ENCODE measurements around the gene NAT10. TPM values are rescaled to one million over a fixed set of nuclear protein-coding genes. Genes with fewer than 3 reads are reported as not detected.
"Not testable (repeated sequence)": the region's sequence is repeated elsewhere in the genome, so short reads cannot be mapped to it uniquely, and the experiment has no call there.

Gene NAT10
- total RNA-seq, 2 experiments from 2014 or later: 129 to 137 TPM

DNA sequence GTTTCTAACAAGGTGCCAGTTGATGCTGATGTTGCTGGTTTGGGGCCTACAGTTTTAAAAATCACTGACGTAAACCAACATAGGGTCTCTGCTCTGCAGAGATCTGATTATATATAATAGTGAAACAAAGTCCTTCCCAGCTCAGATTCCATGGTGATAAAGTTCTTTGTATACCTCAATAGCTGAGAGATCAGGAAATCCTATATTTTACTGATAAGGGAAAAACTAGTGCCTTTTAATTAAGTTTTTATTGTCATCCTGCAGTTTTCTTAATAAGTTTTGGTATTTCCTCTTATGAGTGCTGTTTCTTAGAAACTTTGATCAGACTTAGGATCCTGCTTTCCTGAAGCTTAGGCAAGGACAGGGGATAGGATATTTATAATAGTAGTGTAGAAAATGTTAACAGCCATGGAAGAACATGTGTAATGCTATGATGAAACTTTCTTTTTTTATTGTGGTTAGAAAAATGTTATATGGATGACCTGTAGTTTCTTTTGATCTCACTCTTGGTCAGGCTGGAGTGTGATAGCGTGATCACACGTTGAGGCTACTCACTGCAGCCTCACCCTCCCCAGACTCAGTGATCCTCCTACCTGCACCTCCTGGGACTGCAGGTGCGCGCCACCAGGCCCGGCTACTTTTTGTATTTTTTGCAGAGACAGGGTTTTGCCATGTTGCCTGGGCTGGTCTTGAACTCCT is 39.8 kb upstream of the NAT10 start:
- H3K4me1 Mint-ChIP-seq (ENCODE audit: low read depth): peaks cover 60% of the 10 kb centered on the region
- H3K36me3 Mint-ChIP-seq (ENCODE audit: low read depth): peaks cover 38% of the 10 kb centered on the region
- DNase-seq (peak; percentile 39), ATAC-seq (peak; percentile 90)
- H3K4me3 Mint-ChIP-seq: no peak overlapping the region
- TF ChIP-seq, protein P1, sequence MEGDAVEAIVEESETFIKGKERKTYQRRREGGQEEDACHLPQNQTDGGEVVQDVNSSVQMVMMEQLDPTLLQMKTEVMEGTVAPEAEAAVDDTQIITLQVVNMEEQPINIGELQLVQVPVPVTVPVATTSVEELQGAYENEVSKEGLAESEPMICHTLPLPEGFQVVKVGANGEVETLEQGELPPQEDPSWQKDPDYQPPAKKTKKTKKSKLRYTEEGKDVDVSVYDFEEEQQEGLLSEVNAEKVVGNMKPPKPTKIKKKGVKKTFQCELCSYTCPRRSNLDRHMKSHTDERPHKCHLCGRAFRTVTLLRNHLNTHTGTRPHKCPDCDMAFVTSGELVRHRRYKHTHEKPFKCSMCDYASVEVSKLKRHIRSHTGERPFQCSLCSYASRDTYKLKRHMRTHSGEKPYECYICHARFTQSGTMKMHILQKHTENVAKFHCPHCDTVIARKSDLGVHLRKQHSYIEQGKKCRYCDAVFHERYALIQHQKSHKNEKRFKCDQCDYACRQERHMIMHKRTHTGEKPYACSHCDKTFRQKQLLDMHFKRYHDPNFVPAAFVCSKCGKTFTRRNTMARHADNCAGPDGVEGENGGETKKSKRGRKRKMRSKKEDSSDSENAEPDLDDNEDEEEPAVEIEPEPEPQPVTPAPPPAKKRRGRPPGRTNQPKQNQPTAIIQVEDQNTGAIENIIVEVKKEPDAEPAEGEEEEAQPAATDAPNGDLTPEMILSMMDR (IDR thresholded peaks at IDR 0.05): peak; percentile 40
- ChIA-PET POLR2A (interaction anchor here (1.1 to 1.2 kb wide), 2 partner anchors 12 to 305 kb away, joined by 3 to 4 read pairs; no protein-coding TSS in a partner anchor), CTCF (interaction anchor here (0.7 to 2.4 kb wide), 4 partner anchors 9 to 69 kb away, joined by 3 to 8 read pairs (median 4); no protein-coding TSS in a partner anchor)
- H3K27me3 Mint-ChIP-seq: no peaks in the 10 kb centered on the region
- intact Hi-C loops (cut with micrococcal nuclease): no loop called here
- no peaks in the 10 kb centered on the region for H3K9me3 Mint-ChIP-seq
- peak overlapping the region; percentile 52 for H3K27ac Mint-ChIP-seq

DNA sequence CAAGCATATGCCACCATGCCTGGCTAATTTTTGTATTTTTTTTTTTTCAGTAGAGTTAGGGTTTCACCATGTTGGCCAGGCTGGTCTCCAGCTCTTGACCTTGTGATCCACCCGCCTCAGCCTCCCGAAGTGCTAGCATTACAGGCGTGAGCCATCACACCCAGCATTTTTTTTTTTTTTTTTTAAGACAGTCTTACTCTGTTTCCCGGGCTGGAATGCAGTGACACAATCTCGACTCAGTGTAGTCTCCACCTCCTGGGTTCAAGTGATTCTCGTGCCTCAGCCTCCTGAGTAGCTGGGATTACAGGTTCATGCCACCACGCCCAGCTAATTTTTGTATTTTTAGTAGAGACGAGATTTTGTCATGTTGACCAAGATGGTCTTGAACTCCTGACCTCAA is 38.7 kb upstream of the NAT10 start:
- ATAC-seq; intact Hi-C loops (cut with micrococcal nuclease); H3K27me3 Mint-ChIP-seq; DNase-seq; H3K4me3 Mint-ChIP-seq; H3K9me3 Mint-ChIP-seq: not testable (repeated sequence)
- peaks cover 66% of the 10 kb centered on the region for H3K4me1 Mint-ChIP-seq (ENCODE audit: low read depth)
- CTCF ChIA-PET: interaction anchor here (2.4 kb wide), 1 partner anchor 70 kb away, joined by 8 read pairs; no protein-coding TSS in a partner anchor
- H3K36me3 Mint-ChIP-seq (ENCODE audit: low read depth): peaks cover 39% of the 10 kb centered on the region
- POLR2A ChIA-PET: interaction anchor here (1.2 to 2.3 kb wide), 3 partner anchors 9 to 16 kb away, joined by 4 to 12 read pairs (median 6); partner anchors contain the start of gene CAPRIN1
- H3K27ac Mint-ChIP-seq: peak overlapping the region; percentile 59

DNA sequence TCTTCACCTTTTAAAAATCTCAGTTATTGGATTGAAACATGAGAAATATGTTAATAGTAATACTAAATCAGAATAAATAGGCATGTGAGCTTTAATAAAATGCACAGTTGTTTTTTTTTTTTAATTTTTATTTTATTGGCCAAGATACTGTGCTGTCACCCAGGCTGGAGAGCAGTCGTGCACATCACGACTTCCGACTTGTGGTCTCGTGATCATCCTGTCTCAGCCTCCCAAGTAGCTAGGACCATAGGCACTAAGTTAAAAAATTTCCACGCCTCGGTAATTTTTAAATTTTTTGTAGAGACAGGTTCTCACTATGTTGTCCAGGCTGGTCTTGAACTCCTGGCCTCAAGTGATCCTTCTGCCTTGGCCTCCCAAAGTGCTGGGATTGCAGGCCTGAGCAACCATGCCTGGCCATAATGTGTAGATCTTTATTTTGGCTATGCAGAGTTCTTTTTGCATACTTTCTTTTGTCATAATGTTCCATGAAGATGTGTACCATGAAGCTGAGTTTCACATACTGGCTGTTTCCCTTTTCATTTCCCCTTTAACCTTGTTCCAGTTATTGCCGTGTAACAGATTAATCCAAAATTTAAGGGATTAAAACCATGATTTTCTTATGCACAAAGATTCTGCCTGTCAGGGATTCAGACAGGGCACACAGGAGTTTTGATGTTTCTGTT is 37.9 kb upstream of the NAT10 start:
- H3K4me3 Mint-ChIP-seq: no peak overlapping the region
- peaks cover 40% of the 10 kb centered on the region for H3K36me3 Mint-ChIP-seq (ENCODE audit: low read depth)
- H3K27ac Mint-ChIP-seq: peak overlapping the region; percentile 59
- TF ChIP-seq, protein P1 (IDR thresholded peaks at IDR 0.05): no peak
- peaks cover 64% of the 10 kb centered on the region for H3K4me1 Mint-ChIP-seq (ENCODE audit: low read depth)
- ATAC-seq (no peak), DNase-seq (no peak)
- H3K9me3 Mint-ChIP-seq: no peaks in the 10 kb centered on the region
- intact Hi-C loops (cut with micrococcal nuclease): no loop called here
- ChIA-PET POLR2A (interaction anchor here (1.4 to 2.3 kb wide), 3 partner anchors 10 to 17 kb away, joined by 3 to 12 read pairs (median 6); partner anchors contain the start of gene CAPRIN1), CTCF (interaction anchor here (2.4 kb wide), 1 partner anchor 71 kb away, joined by 8 read pairs; no protein-coding TSS in a partner anchor)
- no peaks in the 10 kb centered on the region for H3K27me3 Mint-ChIP-seq

DNA sequence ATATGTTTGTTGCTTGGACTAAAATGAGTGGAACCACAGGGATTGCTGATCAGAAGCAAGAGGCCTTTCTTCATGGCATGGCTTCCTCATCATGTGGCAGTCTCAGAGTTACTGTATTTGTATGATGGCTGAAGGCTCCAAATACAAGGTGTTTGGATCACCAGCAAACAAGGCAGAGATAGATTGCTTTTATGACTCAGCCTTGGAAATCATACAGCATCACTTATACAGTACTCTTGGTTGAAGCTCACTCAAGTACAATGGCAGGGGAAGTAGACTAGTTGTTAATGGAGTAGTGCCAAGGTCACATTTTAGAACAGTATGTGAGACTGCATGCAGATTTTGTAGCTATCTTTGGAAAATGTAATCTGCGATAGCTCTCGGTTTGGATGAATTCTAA is 37.3 kb upstream of the NAT10 start:
- intact Hi-C loops (cut with micrococcal nuclease): no loop called here

DNA sequence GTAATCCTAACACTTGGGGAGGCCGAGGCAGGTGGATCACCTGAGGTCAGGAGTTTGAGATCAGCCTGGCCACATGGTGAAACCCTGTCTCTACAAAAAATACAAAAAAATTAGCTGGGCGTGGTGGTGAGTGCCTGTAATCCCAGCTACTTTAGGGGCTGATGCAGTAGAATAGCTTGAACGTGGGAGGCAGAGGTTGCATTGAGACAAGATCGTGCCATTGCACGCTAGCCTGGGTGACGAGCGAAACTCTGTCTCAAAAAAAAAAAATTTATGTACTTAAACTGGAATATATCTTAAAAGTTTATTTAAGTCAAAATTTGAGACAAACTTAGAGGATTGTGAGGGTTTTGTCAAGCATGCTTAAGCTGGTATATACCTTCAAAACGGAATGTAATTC is 34.1 kb upstream of the NAT10 start:
- Mint-ChIP-seq H3K4me1 (ENCODE audit: low read depth) (peaks cover 58% of the 10 kb centered on the region), H3K36me3 (ENCODE audit: low read depth) (peaks cover 35% of the 10 kb centered on the region)
- H3K27me3 Mint-ChIP-seq; H3K27ac Mint-ChIP-seq; DNase-seq; ATAC-seq; intact Hi-C loops (cut with micrococcal nuclease); H3K4me3 Mint-ChIP-seq; H3K9me3 Mint-ChIP-seq: not testable (repeated sequence)
- CTCF ChIA-PET: interaction anchor here (0.6 to 1.9 kb wide), 4 partner anchors 12 to 103 kb away, joined by 3 to 4 read pairs (median 4); no protein-coding TSS in a partner anchor
- POLR2A ChIA-PET: interaction anchor here (0.6 to 2.9 kb wide), 7 partner anchors 9 to 34 kb away, joined by 3 to 17 read pairs (median 3); partner anchors contain the start of gene NAT10

More for the DNA sequence above, 37.3 kb upstream of the NAT10 start:
- Mint-ChIP-seq H3K9me3 (no peaks in the 10 kb centered on the region), H3K27me3 (no peaks in the 10 kb centered on the region), H3K27ac (peak overlapping the region; percentile 41), H3K4me1 (ENCODE audit: low read depth) (peaks cover 64% of the 10 kb centered on the region), H3K36me3 (ENCODE audit: low read depth) (peaks cover 38% of the 10 kb centered on the region), H3K4me3 (no peak overlapping the region)
- CTCF ChIA-PET: interaction anchor here (1.2 kb wide), 1 partner anchor 10 kb away, joined by 3 read pairs; no protein-coding TSS in a partner anchor
- TF ChIP-seq, protein P1 (IDR thresholded peaks at IDR 0.05): no peak
- no peak for DNase-seq
- ATAC-seq: no peak
- POLR2A ChIA-PET: interaction anchor here (1.4 to 2.3 kb wide), 3 partner anchors 11 to 17 kb away, joined by 3 to 12 read pairs (median 6); partner anchors contain the start of gene CAPRIN1
